Endodermal cell (in vitro differentiated cells): ENCODE results near the gene CHST14. TPM values are rescaled to one million over a fixed set of nuclear protein-coding genes. Genes with fewer than 3 reads are reported as not detected.

Source experiments
- DNase-seq: peaks from one replicate; pipeline ENCODE4 v3.0.0-alpha.2; 2017
- H3K27ac ChIP-seq: 2 replicates; pipeline ENCODE4 v1.5.1; 2013; ENCODE audit warnings: mild to moderate bottlenecking, low read depth, low read length, moderate library complexity
- H3K27me3 ChIP-seq: 2 replicates; pipeline ENCODE4 v1.6.1; 2013; ENCODE audit warnings: mild to moderate bottlenecking, low read length, moderate library complexity; ENCODE audit not compliant: insufficient read depth, control insufficient read depth, poor library complexity, severe bottlenecking
- H3K36me3 ChIP-seq: 2 replicates; pipeline ENCODE4 v1.7.0; 2013; ENCODE audit warnings: mild to moderate bottlenecking, low read length, moderate library complexity; ENCODE audit not compliant: control insufficient read depth, insufficient read depth
- H3K4me1 ChIP-seq: one replicate; pipeline ENCODE4 v1.7.0; 2013; ENCODE audit warnings: low read length; ENCODE audit not compliant: control insufficient read depth, insufficient read depth
- H3K4me3 ChIP-seq: 2 replicates; pipeline ENCODE4 v1.5.1; 2013; ENCODE audit warnings: mild to moderate bottlenecking, low read length, moderate library complexity
- H3K9ac ChIP-seq: 2 replicates; pipeline ENCODE4 v1.6.1; 2013; ENCODE audit warnings: mild to moderate bottlenecking, low read length, moderate library complexity; ENCODE audit not compliant: poor library complexity, severe bottlenecking; ENCODE audit errors: extremely low read depth
- H3K9me3 ChIP-seq: 2 replicates; pipeline ENCODE4 v1.6.1; 2013; ENCODE audit warnings: mild to moderate bottlenecking, low read length, moderate library complexity; ENCODE audit not compliant: control insufficient read depth
- H3K27ac Mint-ChIP-seq: 2 replicates; pipeline ENCODE4 v1.8.0; 2020; ENCODE audit warnings: mixed read lengths
- H3K27me3 Mint-ChIP-seq: 2 replicates; pipeline ENCODE4 v1.8.0; 2021; ENCODE audit warnings: mild to moderate bottlenecking, mixed read lengths; ENCODE audit not compliant: insufficient read depth
- H3K36me3 Mint-ChIP-seq: 2 replicates; pipeline ENCODE4 v1.8.0; 2020; ENCODE audit warnings: low read depth, mixed read lengths
- H3K4me1 Mint-ChIP-seq: 2 replicates; pipeline ENCODE4 v1.8.0; 2020; ENCODE audit warnings: mixed read lengths
- H3K4me3 Mint-ChIP-seq: 2 replicates; pipeline ENCODE4 v1.8.0; 2020; ENCODE audit warnings: mild to moderate bottlenecking, moderate library complexity, mixed read lengths
- H3K9me3 Mint-ChIP-seq: 2 replicates; pipeline ENCODE4 v1.8.0; 2020; ENCODE audit warnings: mild to moderate bottlenecking, mixed read lengths
- WGBS, 2 experiments: methylation state at CpG; one replicate each; pipeline versions ENCODE4 v1.1.5 to v1.1.7; 2013; ENCODE audit warnings: missing lambda C conversion rate in 2 of 2, mixed read lengths in 1 of 2; ENCODE audit not compliant: insufficient coverage in 1 of 2, insufficient read length in 1 of 2; 5-methylcytosine and 5-hydroxymethylcytosine counted together
- total RNA-seq, 2 donors: library from RNA; stranded (reverse); fragmentation: NEBNext Ultra II Directional in 1 of 2; extraction: Animal tissue kit (Norgen Biotek cat#: 25700) in 1 of 2; gene quantifications; 2 replicates in 1 of 2; 3 replicates in 1 of 2; pipeline ENCODE4 v1.2.1, GENCODE V29; 2021
- TF ChIP-seq, protein P1 (sequence below): fragments of 200-600 bp; sonication (generic); conservative IDR thresholded peaks from 2 replicates; pipeline ENCODE4 v1.5.0; 2021; ENCODE audit warnings: antibody characterized with exemption, mild to moderate bottlenecking

Gene CHST14
- total RNA-seq, 2 donors from 2014 or later: 33.7 to 43.0 TPM

DNA sequence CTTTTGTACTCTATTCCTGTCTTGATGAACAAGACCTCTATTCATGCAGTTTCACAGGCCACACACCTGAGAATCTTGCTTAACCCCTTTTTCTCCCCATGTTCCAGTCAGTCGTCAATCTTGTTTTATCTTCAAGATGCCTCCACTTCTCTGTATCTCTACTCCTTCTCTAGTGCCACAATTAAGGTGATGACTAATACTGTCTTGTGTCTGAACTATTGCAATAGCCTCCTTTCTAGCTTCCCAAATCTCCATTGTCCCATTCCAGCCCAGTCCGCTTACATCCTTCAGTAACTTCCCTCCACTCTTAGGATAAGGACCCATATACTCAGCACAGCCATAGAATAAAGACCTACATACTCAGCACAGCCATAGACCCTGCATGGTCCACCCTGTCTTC, 24.7 kb downstream of the CHST14 start:
- H3K4me3 ChIP-seq: no peak overlapping the region
- WGBS, 2 experiments: 95% methylated on average over 2 of the region's 2 CpGs
- H3K27ac Mint-ChIP-seq: no peak overlapping the region
- TF ChIP-seq, protein P1, sequence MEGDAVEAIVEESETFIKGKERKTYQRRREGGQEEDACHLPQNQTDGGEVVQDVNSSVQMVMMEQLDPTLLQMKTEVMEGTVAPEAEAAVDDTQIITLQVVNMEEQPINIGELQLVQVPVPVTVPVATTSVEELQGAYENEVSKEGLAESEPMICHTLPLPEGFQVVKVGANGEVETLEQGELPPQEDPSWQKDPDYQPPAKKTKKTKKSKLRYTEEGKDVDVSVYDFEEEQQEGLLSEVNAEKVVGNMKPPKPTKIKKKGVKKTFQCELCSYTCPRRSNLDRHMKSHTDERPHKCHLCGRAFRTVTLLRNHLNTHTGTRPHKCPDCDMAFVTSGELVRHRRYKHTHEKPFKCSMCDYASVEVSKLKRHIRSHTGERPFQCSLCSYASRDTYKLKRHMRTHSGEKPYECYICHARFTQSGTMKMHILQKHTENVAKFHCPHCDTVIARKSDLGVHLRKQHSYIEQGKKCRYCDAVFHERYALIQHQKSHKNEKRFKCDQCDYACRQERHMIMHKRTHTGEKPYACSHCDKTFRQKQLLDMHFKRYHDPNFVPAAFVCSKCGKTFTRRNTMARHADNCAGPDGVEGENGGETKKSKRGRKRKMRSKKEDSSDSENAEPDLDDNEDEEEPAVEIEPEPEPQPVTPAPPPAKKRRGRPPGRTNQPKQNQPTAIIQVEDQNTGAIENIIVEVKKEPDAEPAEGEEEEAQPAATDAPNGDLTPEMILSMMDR: no peak
- no peaks in the 10 kb centered on the region for H3K27me3 ChIP-seq
- no peak overlapping the region for H3K9ac ChIP-seq
- H3K36me3 Mint-ChIP-seq: no peaks in the 10 kb centered on the region
- H3K4me1 ChIP-seq: no peaks in the 10 kb centered on the region
- no peak overlapping the region for H3K4me3 Mint-ChIP-seq
- H3K27me3 Mint-ChIP-seq: peaks cover 22% of the 10 kb centered on the region
- no peaks in the 10 kb centered on the region for H3K4me1 Mint-ChIP-seq
- H3K27ac ChIP-seq: no peak overlapping the region
- H3K36me3 ChIP-seq: no peaks in the 10 kb centered on the region
- no peak for DNase-seq
- no peaks in the 10 kb centered on the region for H3K9me3 ChIP-seq
- no peaks in the 10 kb centered on the region for H3K9me3 Mint-ChIP-seq

DNA sequence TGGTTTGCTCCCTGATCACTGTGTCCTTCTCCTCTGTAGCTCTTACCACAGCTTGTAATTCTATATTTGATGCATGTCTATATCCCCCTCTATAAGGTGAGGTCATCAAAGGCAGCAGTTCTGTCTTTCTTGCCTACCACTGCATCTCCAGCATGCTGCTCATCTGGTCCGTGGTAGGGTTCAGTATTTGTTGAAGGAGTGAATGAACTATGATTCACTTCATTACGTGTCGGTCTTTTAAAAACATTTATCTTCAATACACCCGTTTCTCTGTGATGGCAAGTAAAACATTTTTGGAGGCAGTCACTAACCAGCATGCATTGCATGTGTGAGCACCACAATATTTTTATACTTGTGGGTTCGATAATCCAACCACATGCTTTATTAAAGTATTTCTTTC, 27.6 kb downstream of the CHST14 start:
- Mint-ChIP-seq H3K4me1 (no peaks in the 10 kb centered on the region), H3K9me3 (no peaks in the 10 kb centered on the region), H3K27me3 (peaks cover 25% of the 10 kb centered on the region), H3K4me3 (no peak overlapping the region), H3K36me3 (no peaks in the 10 kb centered on the region), H3K27ac (no peak overlapping the region)
- Histone ChIP-seq H3K9me3 (no peaks in the 10 kb centered on the region), H3K27ac (no peak overlapping the region), H3K4me1 (no peaks in the 10 kb centered on the region), H3K4me3 (no peak overlapping the region), H3K9ac (no peak overlapping the region), H3K27me3 (peaks cover 6% of the 10 kb centered on the region), H3K36me3 (no peaks in the 10 kb centered on the region)
- TF ChIP-seq, protein P1: no peak
- 87 to 91% methylated on average over 3 to 5 of the region's 5 CpGs for WGBS, 2 experiments
- DNase-seq: no peak

DNA sequence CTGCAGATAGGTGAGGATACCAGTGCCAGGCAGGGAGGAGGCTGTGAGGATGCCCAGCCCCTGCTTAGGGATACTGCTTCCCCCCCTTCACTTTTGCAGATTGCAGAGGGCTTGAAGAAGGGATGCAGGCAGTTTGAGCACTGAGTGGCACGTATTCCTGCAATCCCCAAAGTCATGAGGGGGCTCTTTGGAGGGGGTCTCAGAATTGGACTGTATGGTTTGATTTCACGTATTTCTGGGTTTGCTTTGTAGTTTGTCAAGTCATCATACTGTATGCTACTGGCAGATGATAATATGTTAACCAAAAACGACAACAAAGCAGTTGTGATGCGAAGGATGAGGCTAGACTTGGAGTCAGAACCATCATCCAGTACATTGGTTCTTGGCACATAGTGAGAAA, 28.1 kb downstream of the CHST14 start:
- Histone ChIP-seq H3K4me3 (no peak overlapping the region), H3K27ac (no peak overlapping the region), H3K4me1 (no peaks in the 10 kb centered on the region), H3K27me3 (peaks cover 10% of the 10 kb centered on the region), H3K9ac (no peak overlapping the region), H3K36me3 (no peaks in the 10 kb centered on the region), H3K9me3 (no peaks in the 10 kb centered on the region)
- TF ChIP-seq, protein P1: no peak
- DNase-seq: no peak
- H3K4me3 Mint-ChIP-seq: no peak overlapping the region
- WGBS, 2 experiments: 90 to 94% methylated on average over 4 of the region's 4 CpGs
- H3K4me1 Mint-ChIP-seq: no peaks in the 10 kb centered on the region
- no peaks in the 10 kb centered on the region for H3K9me3 Mint-ChIP-seq
- H3K36me3 Mint-ChIP-seq: no peaks in the 10 kb centered on the region
- H3K27ac Mint-ChIP-seq: no peak overlapping the region
- peaks cover 23% of the 10 kb centered on the region for H3K27me3 Mint-ChIP-seq
